GM10248 (cell line): ENCODE results near the gene PGF.
A peak's percentile ranks its signal among the peaks of the same experiment; 100 is the strongest.

Experiments
- CTCF ChIA-PET: fragments of 300-600 bp; sonication (Branson Sonifier 250); formaldehyde crosslinking; extraction: SDS; loops from one replicate; lab custom pipeline; 2021; ENCODE audit warnings: antibody characterized with exemption; lab: Yijun Ruan, JAX
- POLR2A ChIA-PET: fragments of 350-650 bp; sonication (Branson Sonifier 250); formaldehyde crosslinking; extraction: SDS; loops from one replicate; lab custom pipeline; 2020; ENCODE audit warnings: antibody characterized with exemption; lab: Yijun Ruan, JAX
- DNase-seq: peaks from one replicate; pipeline ENCODE4 v3.0.0; 2012; ENCODE audit errors: extremely low spot score
- CTCF ChIP-seq: IDR thresholded peaks from 2 replicates; pipeline ENCODE4 v1.5.1; 2012; ENCODE audit warnings: mild to moderate bottlenecking, low read depth; ENCODE audit errors: extremely low read depth, missing control alignments, control extremely low read depth

The PGF gene

GRCh38 chr14:74965486-74966153 is 10.2 kb upstream of the PGF start:
- TF ChIP-seq CTCF, result no peak
- CTCF ChIA-PET, result interaction anchor here (1.0 to 7.5 kb wide), 10 partner anchors 10 to 123 kb away, joined by 3 to 93 read pairs (median 3); no protein-coding TSS in a partner anchor
- DNase-seq, result no peak
- POLR2A ChIA-PET, result no interaction called here

- ChIA-PET CTCF (interaction anchor here (1.0 to 7.5 kb wide), 11 partner anchors 10 to 123 kb away, joined by 3 to 93 read pairs (median 3); partner anchors contain the start of gene PGF), POLR2A (no interaction called here)
- no peak for DNase-seq
- no peak for TF ChIP-seq CTCF
Measured at GRCh38 chr14:74964787-74965485, 9.5 kb upstream of the PGF start.

- ChIA-PET CTCF (interaction anchor here (0.7 to 7.5 kb wide), 6 partner anchors 12 to 124 kb away, joined by 3 to 93 read pairs (median 4); no protein-coding TSS in a partner anchor), POLR2A (no interaction called here)
- no peak for DNase-seq
- no peak for TF ChIP-seq CTCF
Measured at GRCh38 chr14:74963705-74964271, 8.4 kb upstream of the PGF start.

- peak; percentile 44 for DNase-seq
- POLR2A ChIA-PET, result no interaction called here
- CTCF ChIA-PET, result interaction anchor here (0.8 to 7.5 kb wide), 4 partner anchors 12 to 41 kb away, joined by 3 to 93 read pairs (median 5); no protein-coding TSS in a partner anchor
- TF ChIP-seq CTCF, result no peak
Measured at GRCh38 chr14:74963178-74963704, 7.8 kb upstream of the PGF start.

- CTCF ChIA-PET, result interaction anchor here (1.0 to 7.5 kb wide), 3 partner anchors 11 to 126 kb away, joined by 4 to 93 read pairs (median 7); no protein-coding TSS in a partner anchor
- POLR2A ChIA-PET, result no interaction called here
- no peak for DNase-seq
- no peak for TF ChIP-seq CTCF
Measured at GRCh38 chr14:74962493-74962892, 7.1 kb upstream of the PGF start.

- ChIA-PET CTCF (interaction anchor here (1.0 to 7.5 kb wide), 3 partner anchors 11 to 126 kb away, joined by 4 to 93 read pairs (median 7); no protein-coding TSS in a partner anchor), POLR2A (no interaction called here)
- TF ChIP-seq CTCF, result no peak
- DNase-seq, result no peak
Measured at GRCh38 chr14:74962046-74962445, 6.6 kb upstream of the PGF start.
